Osteocyte (in vitro differentiated cells): Measurements from ENCODE around the gene MAT1A. TPM values are rescaled to one million over a fixed set of nuclear protein-coding genes. Genes with fewer than 3 reads are reported as not detected.

Experiments
- DNase-seq: peaks from one replicate; pipeline ENCODE4 v3.0.0; 2021; ENCODE audit warnings: mixed read lengths; ENCODE audit not compliant: unreplicated experiment; ENCODE audit errors: extremely low spot score
- H3K27ac Mint-ChIP-seq: one replicate; pipeline ENCODE4 v1.8.0; 2021; ENCODE audit warnings: mild to moderate bottlenecking, mixed read lengths; ENCODE audit not compliant: unreplicated experiment
- H3K27me3 Mint-ChIP-seq: one replicate; pipeline ENCODE4 v1.8.0; 2021; ENCODE audit warnings: mixed read lengths; ENCODE audit not compliant: unreplicated experiment
- H3K36me3 Mint-ChIP-seq: one replicate; pipeline ENCODE4 v1.8.0; 2021; ENCODE audit warnings: mixed read lengths; ENCODE audit not compliant: unreplicated experiment
- H3K4me1 Mint-ChIP-seq: one replicate; pipeline ENCODE4 v1.8.0; 2021; ENCODE audit warnings: mixed read lengths; ENCODE audit not compliant: unreplicated experiment
- H3K4me3 Mint-ChIP-seq: one replicate; pipeline ENCODE4 v1.8.0; 2021; ENCODE audit warnings: mild to moderate bottlenecking, moderate library complexity, mixed read lengths; ENCODE audit not compliant: unreplicated experiment
- H3K9me3 Mint-ChIP-seq: one replicate; pipeline ENCODE4 v1.8.0; 2021; ENCODE audit warnings: mixed read lengths; ENCODE audit not compliant: unreplicated experiment
- long read RNA-seq: library from polyadenylated mRNA; unstranded; transcript quantifications from one replicate; pipeline ENCODE4 v2.0.0, GENCODE V29; 2021
- total RNA-seq: library from RNA; stranded (reverse); gene quantifications from 2 replicates; pipeline ENCODE4 v1.2.1, GENCODE V29; 2021
- TF ChIP-seq, protein P1 (sequence below): fragments of 200-600 bp; sonication (generic); IDR thresholded peaks from 2 replicates; pipeline ENCODE4 v1.5.0; 2021; ENCODE audit warnings: antibody characterized with exemption, mild to moderate bottlenecking, moderate library complexity

The MAT1A gene
- not detected in 2 replicates for total RNA-seq
- long read RNA-seq: 0 reads

- no peaks in the 10 kb centered on the region for H3K36me3 Mint-ChIP-seq
- H3K27me3 Mint-ChIP-seq: peaks cover 44% of the 10 kb centered on the region
- H3K4me3 Mint-ChIP-seq: no peak within 1 kb of the TSS
- no peaks in the 10 kb centered on the region for H3K9me3 Mint-ChIP-seq
- H3K4me1 Mint-ChIP-seq: no peaks in the 10 kb centered on the region
- TF ChIP-seq, protein P1, sequence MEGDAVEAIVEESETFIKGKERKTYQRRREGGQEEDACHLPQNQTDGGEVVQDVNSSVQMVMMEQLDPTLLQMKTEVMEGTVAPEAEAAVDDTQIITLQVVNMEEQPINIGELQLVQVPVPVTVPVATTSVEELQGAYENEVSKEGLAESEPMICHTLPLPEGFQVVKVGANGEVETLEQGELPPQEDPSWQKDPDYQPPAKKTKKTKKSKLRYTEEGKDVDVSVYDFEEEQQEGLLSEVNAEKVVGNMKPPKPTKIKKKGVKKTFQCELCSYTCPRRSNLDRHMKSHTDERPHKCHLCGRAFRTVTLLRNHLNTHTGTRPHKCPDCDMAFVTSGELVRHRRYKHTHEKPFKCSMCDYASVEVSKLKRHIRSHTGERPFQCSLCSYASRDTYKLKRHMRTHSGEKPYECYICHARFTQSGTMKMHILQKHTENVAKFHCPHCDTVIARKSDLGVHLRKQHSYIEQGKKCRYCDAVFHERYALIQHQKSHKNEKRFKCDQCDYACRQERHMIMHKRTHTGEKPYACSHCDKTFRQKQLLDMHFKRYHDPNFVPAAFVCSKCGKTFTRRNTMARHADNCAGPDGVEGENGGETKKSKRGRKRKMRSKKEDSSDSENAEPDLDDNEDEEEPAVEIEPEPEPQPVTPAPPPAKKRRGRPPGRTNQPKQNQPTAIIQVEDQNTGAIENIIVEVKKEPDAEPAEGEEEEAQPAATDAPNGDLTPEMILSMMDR: no peak
- no peak within 1 kb of the TSS for H3K27ac Mint-ChIP-seq
- DNase-seq: no peak
Measured at GRCh38 chr10:80289451-80290287, at the start of gene MAT1A. Gene MAT1A (minus strand): TSS chr10:80289658. CDS start chr10:80289423, 235 bp downstream.

- Mint-ChIP-seq H3K4me3 (no peak overlapping the region), H3K4me1 (no peaks in the 10 kb centered on the region), H3K27ac (no peak overlapping the region), H3K27me3 (peaks cover 26% of the 10 kb centered on the region), H3K36me3 (no peaks in the 10 kb centered on the region), H3K9me3 (peaks cover 13% of the 10 kb centered on the region)
- no peak for DNase-seq
- TF ChIP-seq, protein P1: no peak
Measured at GRCh38 chr10:80333983-80334382, 44.5 kb upstream of the MAT1A start.

DNA sequence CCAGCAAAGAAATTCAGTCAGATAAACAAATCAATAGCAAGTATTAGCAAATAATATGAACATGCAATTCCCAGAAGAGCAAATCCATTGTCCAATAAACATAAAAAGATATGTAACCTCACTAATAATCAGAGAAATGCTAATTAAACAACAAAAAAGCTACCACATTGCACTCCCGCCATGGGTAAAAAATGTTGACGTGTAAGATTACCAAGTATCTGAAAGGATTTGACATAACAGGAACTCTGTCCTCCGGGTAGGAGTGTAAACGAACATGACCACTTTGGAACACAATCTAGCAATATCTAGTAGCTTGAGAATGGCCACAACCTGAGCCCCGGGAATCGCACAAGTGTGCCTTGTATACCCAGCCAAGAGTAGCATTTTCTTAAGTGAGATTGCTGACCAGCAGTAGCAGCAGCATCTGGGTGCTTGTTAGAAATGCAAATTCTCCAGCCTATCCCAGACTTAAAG, 35.5 kb upstream of the MAT1A start:
- no peaks in the 10 kb centered on the region for H3K9me3 Mint-ChIP-seq

DNA sequence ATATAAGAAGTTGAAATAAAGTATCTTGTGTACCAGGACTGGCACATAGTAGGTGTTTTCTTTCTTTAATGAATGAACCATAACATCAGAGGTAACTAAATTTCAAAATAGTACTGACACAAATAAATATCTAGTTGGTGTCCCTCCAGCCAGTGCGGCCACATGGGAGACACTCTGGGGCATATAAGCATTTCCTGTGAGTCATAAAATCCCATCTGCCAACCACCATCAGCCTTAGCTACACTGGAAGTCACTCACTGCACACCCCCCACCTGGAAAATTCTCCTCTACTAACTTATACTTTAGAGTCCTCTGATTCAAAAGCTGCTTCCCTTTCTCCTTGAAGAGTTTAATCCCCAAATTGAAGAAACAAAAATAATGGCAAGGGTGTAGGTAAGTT, 34.6 kb upstream of the MAT1A start:
- Mint-ChIP-seq H3K4me1 (peaks cover 5% of the 10 kb centered on the region), H3K27me3 (peaks cover 16% of the 10 kb centered on the region), H3K4me3 (no peak overlapping the region), H3K36me3 (no peaks in the 10 kb centered on the region), H3K9me3 (no peaks in the 10 kb centered on the region), H3K27ac (no peak overlapping the region)
- no peak for DNase-seq
- TF ChIP-seq, protein P1: no peak

More for the DNA sequence above, 35.5 kb upstream of the MAT1A start:
- H3K4me1 Mint-ChIP-seq: peaks cover 5% of the 10 kb centered on the region
- peaks cover 16% of the 10 kb centered on the region for H3K27me3 Mint-ChIP-seq
- DNase-seq: no peak
- no peaks in the 10 kb centered on the region for H3K36me3 Mint-ChIP-seq
- no peak overlapping the region for H3K27ac Mint-ChIP-seq
- H3K4me3 Mint-ChIP-seq: no peak overlapping the region
- TF ChIP-seq, protein P1: no peak

GRCh38 chr10:80323311-80323710, 33.9 kb upstream of the MAT1A start:
- no peak overlapping the region for H3K27ac Mint-ChIP-seq
- no peak overlapping the region for H3K4me3 Mint-ChIP-seq
- DNase-seq: no peak
- peaks cover 19% of the 10 kb centered on the region for H3K27me3 Mint-ChIP-seq
- H3K4me1 Mint-ChIP-seq: peaks cover 5% of the 10 kb centered on the region
- H3K9me3 Mint-ChIP-seq: no peaks in the 10 kb centered on the region
- TF ChIP-seq, protein P1: no peak
- no peaks in the 10 kb centered on the region for H3K36me3 Mint-ChIP-seq
